K562 (cell line): ENCODE data around the gene GPR157. TPM values are rescaled to one million over a fixed set of nuclear protein-coding genes. Genes with fewer than 3 reads are reported as not detected.
"Not testable (repeated sequence)": the region's sequence is repeated elsewhere in the genome, so short reads cannot be mapped to it uniquely, and the experiment has no call there.

Experiments
- ATAC-seq: fragments of 200-7000 bp; cut with Tn5 transposase; 3 replicates; pipeline ENCODE4 v1.9.1; 2020; ENCODE audit warnings: moderate library complexity
- BruUV-seq: library from RNA; stranded (reverse); fragments of 400-500 nt; replicated peaks from 2 replicates; lab custom pipeline; 2021; lab: Mats Ljungman, UMichigan
- CTCF ChIA-PET: fragments of 300-600 bp; formaldehyde crosslinking; extraction: SDS; loops from one replicate; lab custom pipeline; 2021; ENCODE audit warnings: low intra/inter-chr PET ratio; lab: Yijun Ruan, JAX
- POLR2A ChIA-PET: fragments of 300-600, 350-650 bp; sonication (Branson Sonifier 250); formaldehyde crosslinking; extraction: SDS; loops from one replicate; lab custom pipeline; 2021; ENCODE audit warnings: antibody characterized with exemption, inconsistent platforms; lab: Yijun Ruan, JAX
- DNase-seq, 4 experiments: peaks; one replicate each; pipeline versions ENCODE4 v3.0.0 to v3.0.0-alpha.2; 2011 to 2018; ENCODE audit warnings: low spot score in 3 of 4, mixed read lengths in 3 of 4; ENCODE audit errors: extremely low read depth in 1 of 4
- FAIRE-seq: peaks from 2 replicates; lab custom pipeline; 2011; peaks lifted over from hg19 to GRCh38; lab: Jason Lieb, UNC
- H2AFZ ChIP-seq: 2 replicates; pipeline ENCODE4 v1.6.0; 2011; ENCODE audit warnings: low read depth, low read length, control low read depth, inconsistent platforms
- H3K27ac ChIP-seq: fragments of 200-600 bp; 3 replicates; pipeline ENCODE4 v1.8.0; 2011; ENCODE audit warnings: low read depth, mild to moderate bottlenecking, control low read depth, inconsistent platforms, low read length, moderate library complexity, mixed read lengths; ENCODE audit errors: extremely low read depth
- H3K27me3 ChIP-seq, 2 experiments: fragments of 300-600 bp in 1 of 2; 2 replicates in 1 of 2; 3 replicates in 1 of 2; pipeline versions ENCODE4 v1.6.0 to v1.8.0; 2011; ENCODE audit warnings: inconsistent platforms in 2 of 2, low read length in 2 of 2, mild to moderate bottlenecking in 1 of 2, mixed read lengths in 1 of 2, moderate library complexity in 1 of 2; ENCODE audit not compliant: control insufficient read depth in 2 of 2, insufficient read depth in 2 of 2
- H3K36me3 ChIP-seq: fragments of 300-600 bp; 3 replicates; pipeline ENCODE4 v1.8.0; 2011; ENCODE audit warnings: mild to moderate bottlenecking, low read length, inconsistent platforms; ENCODE audit not compliant: control insufficient read depth, insufficient read depth
- H3K4me1 ChIP-seq, 2 experiments: fragments of 200-600 bp in 1 of 2; replicated peaks in 1 of 2; 2 replicates in 1 of 2; 3 replicates in 1 of 2; pipeline versions ENCODE4 v1.5.1 to v1.8.0; 2011; ENCODE audit warnings: inconsistent platforms in 2 of 2, low read length in 2 of 2, mild to moderate bottlenecking in 1 of 2, mixed read lengths in 1 of 2, moderate library complexity in 1 of 2; ENCODE audit not compliant: control insufficient read depth in 2 of 2, insufficient read depth in 2 of 2
- H3K4me2 ChIP-seq: 2 replicates; pipeline ENCODE4 v1.6.1; 2011; ENCODE audit warnings: low read length, control low read depth, inconsistent platforms, mixed read lengths; ENCODE audit not compliant: insufficient read depth
- H3K4me3 ChIP-seq: fragments of 200-600 bp; sonication (generic), shearing (Covaris generic); 2 replicates; pipeline ENCODE4 v1.5.1; 2016; ENCODE audit warnings: control low read depth, inconsistent platforms
- H3K79me2 ChIP-seq: fragments of 200-600 bp; 3 replicates; pipeline ENCODE4 v1.8.0; 2011; ENCODE audit warnings: low read length, inconsistent platforms; ENCODE audit not compliant: control insufficient read depth, insufficient read depth
- H3K9ac ChIP-seq, 2 experiments: 2 replicates each; pipeline versions ENCODE4 v1.6.0 to v1.6.1; 2011; ENCODE audit warnings: low read depth in 2 of 2, low read length in 2 of 2, control low read depth in 1 of 2, inconsistent platforms in 1 of 2, mild to moderate bottlenecking in 1 of 2, mixed read lengths in 1 of 2; ENCODE audit not compliant: insufficient read depth in 1 of 2
- H3K9me1 ChIP-seq: one replicate; pipeline ENCODE4 v1.6.0; 2011; ENCODE audit warnings: inconsistent platforms, mild to moderate bottlenecking, low read length, moderate library complexity; ENCODE audit not compliant: control insufficient read depth, insufficient read depth
- H3K9me3 ChIP-seq: replicated peaks from 2 replicates; pipeline ENCODE4 v1.5.1; 2011; ENCODE audit warnings: low read depth, low read length, inconsistent platforms; ENCODE audit not compliant: control insufficient read depth, insufficient read depth
- H4K20me1 ChIP-seq: replicated peaks from 2 replicates; pipeline ENCODE4 v1.6.1; 2011; ENCODE audit warnings: low read length, inconsistent platforms, mixed read lengths; ENCODE audit not compliant: control insufficient read depth, insufficient read depth
- DDX20 ChIP-seq: fragments of 450-650 bp; IDR thresholded peaks from 2 replicates; pipeline ENCODE4 v1.6.1; 2016; ENCODE audit warnings: missing genetic modification characterization, low read depth, mild to moderate bottlenecking, missing compliant biosample characterization, moderate library complexity
- MAFG ChIP-seq: fragments of 450-650 bp; conservative IDR thresholded peaks from 2 replicates; pipeline ENCODE4 v1.6.1; 2016; ENCODE audit warnings: missing genetic modification characterization, missing compliant biosample characterization
- WGBS: fragments of 100-300 bp; shearing (Covaris generic); methylation state at CpG from one replicate; pipeline ENCODE4 v1.1.6; 2016; ENCODE audit warnings: low coverage, mixed read lengths; ENCODE audit not compliant: insufficient coverage; ENCODE audit errors: missing lambda C conversion rate; 5-methylcytosine and 5-hydroxymethylcytosine counted together
- in situ Hi-C: fragments of 300-500 bp; cut with MboI; formaldehyde crosslinking; loops from 4 replicates; pipeline ENCODE4 v1.15.0; 2018; ENCODE audit warnings: inconsistent platforms, mixed read lengths
- intact Hi-C: fragments of 100-400 bp; cut with micrococcal nuclease; formaldehyde crosslinking; loops from 2 replicates; pipeline ENCODE4 v1.14.2; 2022
- polyA plus RNA-seq, 8 experiments: library from polyadenylated mRNA; depleted of rRNA in 4 of 8; stranded (reverse) in 5 of 8; unstranded in 3 of 8; fragments of >200 nt; fragmentation: Nextera tagmentation in 2 of 8; fragmentation: Illumina TruSeq in 1 of 8; extraction: Ambion mirVana in 2 of 8; extraction: Trizol in 1 of 8; gene quantifications; 2 replicates each; pipeline versions ENCODE4 v1.2.1 to v1.2.3, GENCODE V29; 2011 to 2014; ENCODE audit warnings: inconsistent platforms in 1 of 8, missing spikeins in 1 of 8
- total RNA-seq, 7 experiments: library from RNA; depleted of rRNA in 6 of 7; stranded (reverse); fragments of >200 nt in 6 of 7; fragmentation: Illumina TruSeq in 2 of 7; extraction: Trizol in 2 of 7; gene quantifications; 2 replicates each; pipeline versions ENCODE4 v1.2.1 to v1.2.3, GENCODE V29; 2011 to 2021; ENCODE audit warnings: low replicate concordance in 1 of 7

The GPR157 gene
- total and polyA plus RNA-seq, 9 of the 15 experiments (the other 6 are each of a cell fraction or from before 2014, with no cell fraction given) = 0.01 to 0.18 (median 0.04) TPM; not detected in 4

DNA sequence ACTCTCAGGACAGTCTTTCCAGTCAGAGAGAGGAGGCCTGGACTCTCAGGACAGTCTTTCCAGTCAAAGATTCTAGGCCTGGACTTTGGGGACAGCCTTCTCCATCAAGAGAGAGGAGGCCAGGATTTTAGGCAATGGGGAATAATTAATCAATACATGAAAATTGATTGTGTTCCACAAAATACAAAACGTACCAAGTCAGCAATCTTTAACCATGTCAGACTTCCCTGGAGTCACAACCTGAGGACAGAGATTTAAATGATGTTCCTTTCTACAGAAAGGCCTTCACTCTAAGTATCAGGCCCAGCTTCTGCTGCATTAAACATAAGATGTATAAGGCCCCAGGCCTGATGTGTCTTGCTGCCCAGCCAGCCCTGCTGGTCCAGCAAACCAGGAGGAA is 27.0 kb upstream of the GPR157 start:
- TF ChIP-seq DDX20 (tag) = no peak
- 0 out of 2 replicates have a peak, but pooled peaks have one; percentile 19 for TF ChIP-seq MAFG (tag)
- H2AFZ ChIP-seq = no peak overlapping the region
- H3K79me2 ChIP-seq = no peaks in the 10 kb centered on the region
- no peak overlapping the region for H3K4me3 ChIP-seq
- no peaks in the 10 kb centered on the region for H3K4me1 ChIP-seq
- intact Hi-C loops (no loop called here), in situ Hi-C loops (no loop called here)
- no peak overlapping the region for H3K9ac ChIP-seq
- H3K4me2 ChIP-seq = no peak overlapping the region
- DNase-seq (no peak), FAIRE-seq (no peak), ATAC-seq (no peak)
- no peak overlapping the region for H3K27ac ChIP-seq
- H3K9me1 ChIP-seq = peaks cover 2% of the 10 kb centered on the region
- no peaks in the 10 kb centered on the region for H3K9me3 ChIP-seq
- peaks cover 3% of the 10 kb centered on the region for H4K20me1 ChIP-seq
- no TSS peak for BruUV-seq
- ChIA-PET POLR2A (interaction anchor here (0.7 kb wide), 1 partner anchor 26 kb away, joined by 4 read pairs; no protein-coding TSS in a partner anchor), CTCF (no interaction called here)
- 19% methylated on average over 1 of the region's 1 CpG for WGBS
- H3K36me3 ChIP-seq = no peaks in the 10 kb centered on the region
- H3K27me3 ChIP-seq = peaks cover 8 to 48% of the 10 kb centered on the region in 2 experiments; a peak in 4 of 5 replicates

GRCh38 chr1:9155405-9155804 is 26.5 kb upstream of the GPR157 start:
- H3K9me3 ChIP-seq = not testable (repeated sequence)

More at GRCh38 chr1:9155405-9155804, 26.5 kb upstream of the GPR157 start:
- H3K9me1 ChIP-seq, H2AFZ ChIP-seq, ATAC-seq, H4K20me1 ChIP-seq, BruUV-seq, in situ Hi-C loops, H3K79me2 ChIP-seq, DNase-seq, H3K4me1 ChIP-seq, H3K27ac ChIP-seq, H3K9ac ChIP-seq, H3K4me3 ChIP-seq, H3K36me3 ChIP-seq, intact Hi-C loops, FAIRE-seq, CTCF ChIA-PET, H3K4me2 ChIP-seq: not testable (repeated sequence)
- peaks cover 8 to 50% of the 10 kb centered on the region in 2 experiments; a peak in 4 of 5 replicates for H3K27me3 ChIP-seq
- POLR2A ChIA-PET = interaction anchor here (0.7 kb wide), 1 partner anchor 26 kb away, joined by 4 read pairs; no protein-coding TSS in a partner anchor
